ENCODE measurements around the gene DHRS2.
"Not testable (repeated sequence)": the region's sequence is repeated elsewhere in the genome, so short reads cannot be mapped to it uniquely, and the experiment has no call there.

DHRS2 gene

GRCh38 chr14:23672200-23672599 is 36.0 kb downstream of the DHRS2 start:
- FAIRE-seq: no peak

DNA sequence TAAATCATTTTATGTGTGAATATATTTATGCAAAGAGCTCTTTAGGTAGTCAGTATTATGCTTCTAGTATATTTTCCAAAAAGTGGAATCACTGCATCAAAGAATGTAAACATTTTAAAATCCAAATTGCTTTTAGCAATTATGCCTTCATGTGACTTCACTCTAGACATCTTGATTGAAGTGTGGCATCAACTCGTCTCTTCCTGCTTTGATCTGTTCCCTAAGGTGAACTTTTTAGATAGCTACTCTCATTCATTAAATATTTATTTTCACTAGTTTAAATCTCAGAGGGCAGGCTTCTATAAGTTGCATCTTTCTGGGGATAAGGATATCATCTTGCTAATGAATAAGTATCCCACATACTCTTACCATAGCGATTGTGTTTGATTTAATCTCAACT is 39.2 kb downstream of the DHRS2 start:
- no peak for FAIRE-seq
- DNase-seq (ENCODE audit: extremely low spot score, insufficient read length, low read depth): no peak

More at GRCh38 chr14:23672200-23672599, 36.0 kb downstream of the DHRS2 start:
- no peak for DNase-seq (ENCODE audit: extremely low spot score, insufficient read length, low read depth)

DNA sequence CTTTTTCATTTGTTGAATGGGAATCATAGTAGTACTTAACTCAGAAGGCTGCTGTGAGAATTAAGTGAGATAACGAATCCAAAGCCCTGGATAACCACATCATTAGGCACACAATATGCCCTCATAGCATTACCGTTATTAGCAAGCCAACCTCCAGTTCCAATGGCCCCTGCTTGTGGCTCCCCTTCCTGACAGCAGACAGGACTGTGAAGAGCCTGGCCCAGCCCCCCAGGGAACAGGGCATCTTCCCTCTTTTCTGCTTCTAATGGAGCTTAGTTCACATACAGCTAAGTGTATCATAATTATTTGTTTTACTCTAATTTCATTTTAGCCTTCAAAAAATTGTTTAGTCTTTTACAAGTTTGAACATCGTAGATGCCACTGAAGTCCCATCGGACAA is 39.7 kb downstream of the DHRS2 start:
- no peak for FAIRE-seq
- DNase-seq (ENCODE audit: extremely low spot score, insufficient read length, low read depth): no peak

DNA sequence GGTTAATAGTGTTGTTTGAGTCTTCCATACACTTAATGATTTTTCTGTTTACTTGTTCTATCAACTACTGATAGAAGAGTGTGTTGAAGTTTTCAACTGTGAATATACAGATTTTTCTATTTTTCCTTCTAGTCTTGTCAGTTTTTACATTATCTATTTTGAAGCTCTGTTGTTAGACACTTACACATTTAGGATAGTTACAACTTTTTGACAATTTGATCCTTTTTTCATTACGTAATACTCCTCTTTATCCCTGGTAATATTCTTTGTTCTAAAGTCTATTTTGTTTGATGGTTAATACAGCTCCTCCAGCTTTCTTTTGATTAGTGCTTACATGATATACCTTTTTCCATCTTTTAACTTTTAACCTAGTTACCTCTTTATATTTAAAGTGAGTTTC is 45.2 kb downstream of the DHRS2 start:
- FAIRE-seq: no peak
- DNase-seq (ENCODE audit: extremely low spot score, insufficient read length, low read depth): no peak

GRCh38 chr14:23689709-23690514 is 53.7 kb downstream of the DHRS2 start:
- not testable (repeated sequence) for FAIRE-seq; DNase-seq (ENCODE audit: extremely low spot score, insufficient read length, low read depth)

GRCh38 chr14:23692416-23692815 is 56.3 kb downstream of the DHRS2 start:
- DNase-seq (ENCODE audit: extremely low spot score, insufficient read length, low read depth): no peak
- FAIRE-seq: no peak

GRCh38 chr14:23693252-23693775 is 57.1 kb downstream of the DHRS2 start:
- FAIRE-seq: no peak
- no peak for DNase-seq (ENCODE audit: extremely low spot score, insufficient read length, low read depth)

GRCh38 chr14:23694085-23694948 is 58.2 kb downstream of the DHRS2 start:
- DNase-seq (ENCODE audit: extremely low spot score, insufficient read length, low read depth) (no peak), FAIRE-seq (no peak)

Measured in GM18507 (cell line).